SHP77 treated with DMSO at 0.1 percent for 48 hours (cell line): Measurements from ENCODE around the gene CSTF3.
"Not testable (repeated sequence)": the region's sequence is repeated elsewhere in the genome, so short reads cannot be mapped to it uniquely, and the experiment has no call there.

Experiments used
- DNase-seq: peaks from one replicate; lab custom pipeline; 2025; lab: John Stamatoyannopoulos, UW

Gene CSTF3

DNA sequence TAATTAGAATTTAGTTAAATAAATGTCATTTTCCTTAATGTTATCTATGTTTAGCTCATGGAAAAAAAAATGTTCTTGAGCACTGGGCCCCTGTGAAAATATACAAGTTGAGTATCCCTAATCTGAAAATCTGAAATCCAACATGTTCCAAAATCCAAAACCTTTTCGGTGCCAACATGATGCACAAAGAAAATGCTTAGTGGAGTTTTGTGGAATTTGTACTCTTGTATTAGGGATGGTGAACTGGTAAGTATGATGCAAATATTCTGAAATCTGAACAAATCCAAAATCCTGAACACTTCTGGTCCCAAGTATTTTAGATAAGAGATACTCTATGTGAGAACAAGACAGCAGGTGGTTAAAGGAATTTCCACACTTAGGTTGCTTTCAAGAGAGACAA, 77.4 kb downstream of the CSTF3 start:
- no peak for DNase-seq

DNA sequence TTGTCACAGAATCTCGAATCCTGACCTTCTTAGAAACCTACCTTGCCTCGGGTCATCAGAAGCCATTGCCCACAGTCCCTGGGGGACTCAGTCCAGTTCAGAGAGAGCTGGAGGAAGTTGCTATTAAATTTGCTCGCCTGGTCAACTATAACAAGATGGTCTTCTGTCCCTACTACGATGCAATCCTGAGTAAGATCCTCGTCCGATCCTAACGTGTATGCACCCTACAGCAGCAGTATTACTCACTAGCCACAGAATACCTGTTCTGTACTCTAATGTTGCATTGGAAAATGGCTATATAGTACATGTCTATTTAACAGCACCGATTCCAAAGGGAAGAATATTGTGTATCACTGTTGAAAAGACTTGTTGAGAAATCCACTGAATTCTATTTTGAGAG, 88.8 kb downstream of the CSTF3 start:
- DNase-seq: no peak

DNA sequence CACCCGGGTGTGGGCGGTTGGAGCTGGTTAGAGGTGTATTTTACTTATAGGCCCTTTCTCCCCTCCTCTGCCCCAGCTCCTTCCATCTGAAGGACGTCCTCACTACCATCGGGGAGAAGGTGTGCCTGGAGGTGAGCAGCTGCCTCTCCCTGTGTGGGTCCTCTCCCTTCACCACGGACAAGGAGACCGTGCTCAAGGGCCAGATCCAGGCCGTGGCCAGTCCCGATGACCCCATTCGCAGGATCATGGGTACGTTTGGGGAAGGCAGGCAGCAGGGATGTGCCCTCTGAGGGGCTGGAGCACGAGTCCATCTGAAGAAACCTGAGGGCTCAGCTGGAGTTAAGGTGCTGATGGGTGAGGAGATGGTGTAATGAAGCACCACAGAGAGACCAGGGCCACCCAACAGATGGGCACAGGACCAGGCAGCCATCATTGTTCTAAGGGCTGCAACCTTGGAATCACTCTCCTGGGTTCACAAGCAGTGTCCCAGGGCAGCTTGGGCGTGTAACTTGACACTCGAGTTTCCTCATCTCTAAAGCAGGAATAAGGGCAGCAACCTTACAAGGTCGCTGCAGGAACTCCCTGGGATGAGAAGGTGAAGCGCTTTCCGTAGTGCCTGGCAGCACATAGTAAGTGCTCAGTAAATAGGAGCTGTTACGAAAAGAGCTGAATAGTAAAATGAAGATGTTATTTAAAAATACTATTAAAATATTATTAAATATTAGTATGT, 92.5 kb downstream of the CSTF3 start:
- DNase-seq: no peak

DNA sequence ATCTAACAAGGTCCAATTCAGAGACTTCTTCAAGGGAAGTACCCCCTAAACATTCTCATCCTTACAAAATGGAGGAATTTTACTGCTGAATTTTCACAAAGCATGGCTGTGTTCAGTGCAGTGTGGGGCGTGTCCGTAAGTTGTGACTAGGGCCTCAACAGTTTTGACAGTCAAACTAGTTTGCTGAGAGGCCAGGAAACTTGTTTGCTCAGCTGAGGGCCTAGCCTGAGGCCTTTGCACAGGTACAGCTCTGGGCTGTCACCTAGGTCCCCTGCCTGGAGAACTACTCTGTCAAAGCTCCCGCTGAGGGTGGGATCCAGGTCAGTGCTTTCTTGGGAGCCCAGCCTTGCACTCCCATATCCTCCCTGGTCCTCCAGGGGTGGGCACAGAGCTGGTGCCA, 94.0 kb downstream of the CSTF3 start:
- DNase-seq: no peak

DNA sequence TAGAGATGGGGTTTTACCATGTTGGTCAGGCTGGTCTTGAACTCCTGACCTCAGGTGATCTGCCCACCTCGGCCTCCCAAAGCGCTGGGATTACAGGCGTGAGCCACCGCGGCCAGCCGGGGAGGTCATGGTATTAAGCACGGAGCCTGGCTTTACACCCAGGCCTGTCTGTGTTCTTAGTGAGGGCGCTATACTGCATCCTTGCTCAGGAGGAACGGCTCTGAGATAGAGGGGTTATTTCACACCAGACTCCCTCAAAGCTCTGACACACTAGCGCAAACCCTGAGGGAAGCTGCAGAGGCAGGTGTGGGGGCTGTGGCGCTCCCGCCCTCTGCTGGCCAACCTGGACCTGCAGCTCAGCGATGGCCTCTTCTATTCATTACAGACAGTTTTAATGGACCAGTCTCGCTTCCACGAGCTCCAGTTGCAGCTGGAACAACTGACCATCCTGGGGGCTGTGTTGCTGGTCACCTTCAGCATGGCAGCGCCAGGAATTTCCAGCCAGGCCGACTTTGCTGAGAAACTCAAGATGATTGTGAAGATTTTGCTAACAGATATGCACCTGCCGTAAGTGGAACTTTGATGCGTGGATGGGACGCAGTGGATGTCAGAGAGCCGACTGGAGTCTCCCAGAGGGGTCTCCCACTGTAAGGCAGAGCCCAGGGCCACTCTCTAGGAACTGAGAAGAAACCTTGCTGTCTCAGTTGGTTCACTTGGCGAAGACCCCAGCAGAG, 95.7 kb downstream of the CSTF3 start:
- DNase-seq: peak; percentile 41

DNA sequence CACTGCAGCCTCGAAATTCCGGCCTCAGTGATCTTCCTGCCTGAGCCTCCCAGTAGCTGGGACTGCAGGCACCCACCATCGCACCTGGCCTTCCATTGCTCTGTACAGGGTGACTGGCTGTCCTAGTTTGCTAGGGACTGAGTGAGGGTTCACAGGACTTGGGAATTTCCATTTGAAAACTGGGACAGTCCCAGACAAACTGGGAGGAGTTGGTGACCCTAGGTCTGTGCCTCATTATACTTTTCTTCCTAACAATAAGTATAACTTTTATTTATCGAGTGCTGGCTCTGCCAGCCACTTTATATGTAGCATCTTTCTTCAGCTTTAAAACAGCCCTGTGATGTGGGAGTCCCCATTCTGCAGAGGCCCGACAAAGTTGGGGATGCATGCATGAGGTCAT, 96.4 kb downstream of the CSTF3 start:
- no peak for DNase-seq

DNA sequence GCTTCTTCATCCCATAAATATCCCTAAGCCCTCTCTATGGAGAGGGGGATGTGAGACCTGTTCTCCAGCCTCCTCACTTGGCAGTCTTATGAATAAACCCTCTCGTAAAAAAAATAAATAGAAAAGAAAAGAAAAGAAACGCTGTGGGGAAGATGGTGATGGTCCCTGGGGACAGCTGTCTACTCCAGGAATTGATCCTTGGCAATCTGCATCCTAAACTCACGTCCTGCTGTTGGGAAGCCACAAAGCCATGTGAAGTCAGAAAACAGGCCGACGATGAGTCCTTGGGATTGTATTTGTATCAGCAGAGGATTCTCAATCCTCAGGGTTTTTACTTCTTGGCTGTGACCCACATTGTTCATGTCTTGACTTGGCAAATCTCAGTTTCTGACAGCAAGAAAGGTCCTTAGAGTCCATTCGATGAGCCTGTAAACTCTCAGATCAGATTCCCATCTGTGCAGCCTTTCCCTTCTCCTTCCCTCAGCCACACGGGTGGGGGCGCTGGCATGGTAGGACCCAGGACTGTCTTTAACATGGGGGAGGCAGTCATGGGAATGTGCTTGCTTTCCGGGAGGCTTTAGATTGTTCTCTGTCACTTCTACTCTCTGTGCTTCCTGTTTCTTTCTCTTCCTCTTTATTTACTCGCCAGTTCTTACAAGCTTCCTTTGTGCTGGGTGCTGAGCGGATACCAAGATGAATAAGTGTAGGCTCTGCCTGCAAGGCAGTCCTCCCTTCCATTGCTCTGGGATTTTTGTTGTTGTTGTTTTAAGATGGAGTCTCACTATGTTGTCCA, 97.1 kb downstream of the CSTF3 start:
- DNase-seq: no peak

DNA sequence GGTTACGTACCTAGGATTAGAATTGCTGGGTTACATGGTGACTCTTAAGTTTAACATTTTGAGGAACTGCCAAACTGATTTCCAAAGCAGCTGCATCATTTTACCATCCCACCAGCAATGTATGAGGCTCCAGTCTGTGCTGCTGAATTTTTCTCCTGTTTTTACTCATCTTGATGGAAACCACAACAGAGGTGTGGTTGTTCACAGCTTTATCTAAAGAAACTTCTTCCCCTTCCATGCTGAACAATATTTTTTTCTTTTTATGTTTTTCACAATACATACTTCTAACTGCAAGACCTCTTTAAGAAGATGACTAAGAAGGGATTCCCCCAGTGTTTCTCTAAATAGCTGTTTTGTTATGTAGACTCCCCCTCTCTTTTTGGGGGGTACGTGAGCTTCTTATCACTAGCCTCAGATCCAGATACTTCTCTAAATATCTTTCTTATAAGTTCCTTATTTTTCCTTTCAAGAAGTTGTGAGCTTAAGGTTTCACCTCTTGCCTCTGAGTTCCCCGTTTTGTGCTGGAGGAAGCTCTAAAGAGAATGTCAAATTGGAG, 97.9 kb downstream of the CSTF3 start:
- DNase-seq: no peak

DNA sequence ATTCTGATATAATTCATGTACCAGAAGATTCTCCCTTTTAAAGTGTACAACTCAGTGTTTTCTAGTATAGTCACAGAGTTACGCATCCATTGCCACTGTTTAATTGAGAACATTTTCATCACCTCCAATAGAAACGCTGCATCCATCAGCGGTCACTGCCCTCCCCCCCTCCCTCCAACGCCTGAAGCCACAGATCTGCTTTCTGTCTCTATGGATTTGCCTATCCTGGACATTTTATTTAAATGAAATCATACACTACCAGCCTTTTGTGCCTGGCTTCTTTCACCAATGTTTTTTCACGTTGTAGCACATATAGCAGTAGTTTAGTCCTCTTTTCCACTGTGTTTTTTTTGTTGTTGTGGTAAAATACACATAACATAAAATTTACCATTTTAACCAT, 99.1 kb downstream of the CSTF3 start:
- DNase-seq: no peak

DNA sequence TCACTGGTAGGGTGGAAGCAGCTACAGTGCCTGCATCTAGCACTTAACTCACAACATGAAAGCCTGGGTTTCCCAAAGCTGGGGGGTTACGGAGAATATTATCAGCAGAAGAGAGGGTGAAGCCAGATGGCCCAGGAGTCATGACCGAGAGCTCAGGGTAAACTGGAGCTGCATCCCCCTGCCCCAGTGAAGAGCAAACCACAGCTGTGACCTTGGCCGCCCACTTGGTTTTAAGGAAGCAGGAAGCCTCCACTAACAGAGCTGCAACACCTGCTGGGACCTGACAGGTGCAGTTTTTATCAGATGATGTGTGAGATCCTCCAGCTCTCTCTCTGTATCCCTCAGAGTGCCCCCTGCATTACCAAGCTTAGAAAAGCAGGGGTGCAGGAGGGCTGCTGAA, 101.0 kb downstream of the CSTF3 start:
- no peak for DNase-seq

DNA sequence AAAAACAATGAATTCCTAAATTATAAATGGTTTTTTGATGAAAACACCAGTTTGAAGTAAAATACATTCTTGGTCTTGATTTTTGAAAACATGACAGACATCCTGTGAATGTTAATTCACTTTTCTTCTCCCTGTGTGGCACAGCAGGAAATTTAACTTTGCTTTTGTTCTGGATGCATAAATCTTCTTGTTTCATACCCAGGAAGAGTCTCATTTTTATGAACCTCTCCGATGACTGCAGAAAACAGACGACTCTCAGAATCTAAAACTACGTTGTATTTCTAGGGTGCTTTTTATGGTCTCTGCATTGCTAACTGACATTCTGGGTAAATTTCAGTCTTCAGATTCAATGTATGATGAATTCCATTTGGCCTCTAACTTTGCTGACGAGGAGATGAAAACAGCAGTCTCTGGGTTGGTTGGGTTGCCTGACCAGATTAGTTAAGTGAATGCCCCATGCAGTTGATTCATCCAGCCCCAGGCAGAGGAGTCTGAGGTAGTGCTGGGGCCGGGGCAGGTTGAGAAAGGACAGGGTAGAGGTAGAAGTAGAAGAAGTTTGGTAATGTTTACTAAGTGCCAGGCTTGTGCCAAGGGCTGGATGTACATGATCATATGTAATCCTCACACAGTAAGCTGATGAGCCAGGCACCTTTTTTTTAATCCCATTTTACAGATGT, 101.8 kb downstream of the CSTF3 start:
- no peak for DNase-seq

DNA sequence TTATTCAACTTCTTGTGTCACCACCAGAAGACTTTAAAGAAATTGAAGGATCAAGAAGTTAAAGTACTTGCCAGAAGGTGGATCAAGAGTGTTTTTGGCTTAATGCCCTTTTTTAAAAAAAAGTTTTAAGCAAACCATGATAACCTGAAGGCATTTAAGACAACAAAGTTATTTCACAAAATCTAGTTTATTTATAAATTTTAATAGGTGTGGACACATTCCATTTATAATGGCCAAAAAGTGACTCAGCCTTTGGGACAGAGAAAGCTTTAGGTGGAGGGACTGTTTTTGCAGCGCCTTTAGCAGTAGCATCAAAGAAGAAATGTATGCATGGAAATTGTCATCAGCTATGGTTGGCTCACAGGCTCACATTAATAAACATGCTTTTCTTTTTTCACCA, 104.0 kb downstream of the CSTF3 start:
- DNase-seq: no peak

DNA sequence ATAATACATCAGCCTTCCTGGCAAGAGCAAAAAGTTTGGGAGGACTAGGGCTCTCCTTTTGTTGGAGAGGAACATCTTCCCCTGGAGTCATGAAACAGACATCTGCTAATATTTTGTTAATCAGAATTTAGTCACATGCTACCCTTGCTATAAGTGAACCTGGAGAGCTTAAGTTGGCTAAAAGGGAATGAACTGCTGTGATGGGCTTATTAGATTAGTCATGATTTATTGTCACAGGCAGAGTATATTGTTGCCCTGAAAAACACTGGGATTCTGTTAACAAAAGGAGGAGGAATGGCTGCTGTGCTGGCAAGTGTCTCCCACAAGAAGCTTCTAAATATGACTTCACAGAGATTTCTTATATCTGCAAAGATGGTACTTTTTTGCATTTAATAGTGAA, 105.9 kb downstream of the CSTF3 start:
- DNase-seq: no peak

DNA sequence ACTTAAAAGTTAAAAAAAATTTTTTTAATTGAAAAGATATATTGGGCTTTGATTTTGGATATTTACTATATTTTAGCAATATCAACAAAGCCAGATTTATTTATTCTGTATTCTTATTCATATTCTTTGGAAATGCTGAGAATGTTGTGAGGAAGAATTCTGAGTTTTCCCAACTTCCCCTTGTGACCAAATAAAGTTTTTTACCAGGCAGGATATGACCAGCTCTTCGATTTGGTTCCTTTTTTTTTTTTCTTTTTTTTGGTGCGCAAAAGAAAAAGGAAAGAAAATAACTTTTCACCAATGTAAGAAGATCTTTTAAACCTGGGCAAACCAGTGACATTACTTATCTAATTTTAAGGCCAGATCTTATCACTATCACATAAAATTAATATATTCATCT, 109.0 kb downstream of the CSTF3 start:
- no peak for DNase-seq

DNA sequence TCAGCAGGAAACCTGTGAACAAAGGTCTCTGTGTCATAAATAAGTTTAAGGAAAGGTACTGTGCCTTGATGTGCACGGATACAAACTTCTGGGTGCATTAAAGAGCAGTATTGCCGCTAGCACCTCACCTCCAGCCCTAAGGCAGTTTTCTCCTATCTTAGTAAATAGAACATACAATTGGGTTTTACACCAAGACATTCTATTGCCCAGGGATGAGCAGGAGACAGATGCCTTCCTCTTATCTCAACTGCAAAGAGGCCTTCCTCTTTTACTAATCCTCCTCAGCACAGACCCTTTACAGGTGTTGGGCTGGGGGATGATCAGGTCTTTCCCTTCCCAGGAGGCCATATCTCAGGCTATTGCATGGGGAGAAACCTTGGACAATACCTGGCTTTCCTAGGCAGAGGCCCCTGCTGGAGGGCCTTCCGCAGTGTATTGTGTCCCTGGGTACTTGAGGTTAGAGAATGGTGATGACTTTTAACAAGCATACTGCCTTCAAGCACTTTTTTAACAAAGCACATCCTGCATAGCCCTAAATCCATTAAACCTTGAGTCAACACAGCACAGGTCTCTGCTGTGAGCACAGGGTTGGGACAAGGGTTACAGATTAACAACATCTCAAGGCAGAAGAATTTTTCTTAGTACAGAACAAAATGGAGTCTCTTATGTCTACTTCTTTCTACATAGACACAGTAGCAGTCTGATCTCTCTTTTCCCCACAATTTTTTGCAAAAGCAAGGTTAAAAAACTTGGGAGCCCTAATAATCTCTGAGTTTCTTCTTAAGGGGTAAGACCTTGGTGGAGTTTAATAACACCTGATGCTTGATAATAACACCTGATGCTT, 111.5 kb downstream of the CSTF3 start:
- DNase-seq: not testable (repeated sequence)

DNA sequence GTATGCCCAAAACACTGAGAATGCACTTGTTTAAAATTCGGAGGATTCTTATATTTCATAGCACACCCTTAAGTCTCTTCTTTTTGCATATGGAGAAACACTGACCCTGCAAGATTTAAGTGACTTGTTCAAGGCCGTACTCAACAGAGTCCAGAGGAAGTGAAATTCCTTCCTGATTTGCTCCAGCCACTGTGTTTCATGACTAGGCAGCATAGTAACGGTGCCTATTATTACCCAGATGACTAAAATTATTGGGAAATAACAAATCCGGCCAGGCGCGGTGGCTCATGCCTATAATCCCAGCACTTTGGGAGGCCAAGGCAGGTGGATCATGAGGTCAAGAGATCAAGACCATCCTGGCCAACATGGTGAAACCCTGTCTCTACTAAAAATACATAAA, 112.6 kb downstream of the CSTF3 start:
- DNase-seq: not testable (repeated sequence)

DNA sequence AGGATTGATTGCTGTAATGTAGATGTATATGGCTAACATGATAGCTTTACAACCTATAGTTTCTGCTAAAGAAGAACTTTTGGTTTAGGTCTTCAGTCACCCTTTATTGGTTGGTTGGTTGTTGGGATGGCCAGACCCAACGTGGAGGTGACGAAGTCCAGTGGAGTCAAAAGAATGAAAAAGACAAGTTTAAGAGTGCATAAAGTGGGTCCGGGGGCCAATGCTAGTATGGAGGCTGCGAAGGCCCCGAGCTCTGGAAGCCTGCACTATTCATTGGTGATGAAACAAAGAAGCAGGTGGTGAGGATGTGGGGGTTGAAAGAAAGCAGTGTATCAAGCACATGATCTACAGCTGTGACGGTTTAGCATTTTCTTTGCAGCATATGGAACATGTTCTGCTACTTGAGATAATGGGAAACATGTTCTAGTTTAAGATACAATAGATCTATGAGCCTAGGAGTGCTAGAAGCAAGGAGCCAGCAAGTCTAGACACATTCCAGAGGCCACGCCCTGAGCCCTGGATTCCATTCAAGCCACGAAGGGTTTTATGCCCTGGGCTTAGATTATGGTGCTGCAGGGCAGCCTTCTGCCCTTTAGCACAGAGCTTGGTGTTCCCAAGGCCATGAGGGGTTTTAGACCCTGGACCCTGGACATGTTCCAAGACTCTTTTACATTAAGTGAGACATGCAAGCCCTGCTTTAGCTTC, 115.6 kb downstream of the CSTF3 start:
- DNase-seq: no peak

DNA sequence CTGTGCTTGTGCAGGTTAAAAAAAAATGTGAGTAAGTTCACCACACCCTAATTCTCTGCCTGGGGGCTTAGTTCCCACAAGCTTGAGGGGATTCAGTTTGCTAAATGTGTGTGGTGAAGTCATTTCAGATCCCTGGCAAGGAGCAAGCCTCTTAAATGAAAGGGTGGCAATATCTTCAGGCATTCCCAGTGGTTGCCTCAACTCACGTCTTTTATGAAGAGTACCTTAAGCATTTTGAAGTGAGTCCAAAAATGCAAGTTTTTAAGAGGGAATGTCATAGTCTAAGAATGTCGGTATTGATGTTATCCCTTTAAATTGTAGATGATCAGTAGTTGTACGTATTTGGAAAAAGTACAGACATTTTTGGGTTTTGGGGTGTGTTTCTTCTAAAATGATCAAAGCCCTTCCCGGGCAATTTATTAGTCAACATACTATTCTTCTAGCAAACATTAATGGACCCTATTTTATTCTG, 117.0 kb downstream of the CSTF3 start:
- no peak for DNase-seq

DNA sequence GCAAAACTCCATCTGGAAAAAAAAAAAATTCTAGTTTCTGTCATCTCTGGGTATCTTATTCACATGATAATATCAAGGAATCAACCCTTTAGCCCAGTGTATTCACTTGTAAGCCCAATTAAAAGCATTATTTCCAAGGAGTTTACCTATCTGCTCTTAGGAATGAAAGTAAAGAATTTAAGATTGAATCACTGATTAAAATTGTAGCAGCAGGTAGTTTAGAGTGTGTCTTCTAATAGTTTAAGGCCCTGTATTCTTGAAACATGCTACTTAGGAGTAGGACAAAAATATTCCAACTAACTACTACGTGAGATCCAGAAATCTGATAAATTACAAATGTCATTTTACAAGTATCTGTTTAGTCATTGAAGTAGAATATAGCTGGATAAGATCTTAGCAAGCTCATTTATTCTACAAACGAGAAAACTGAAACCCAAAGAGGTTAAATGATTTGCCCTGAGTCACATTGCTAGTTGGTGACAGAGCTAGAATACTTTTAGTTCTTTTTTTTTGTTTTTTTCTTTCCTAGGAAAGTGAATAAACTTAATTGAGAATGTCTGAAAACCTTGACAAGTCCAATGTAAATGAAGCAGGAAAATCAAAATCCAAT, 118.0 kb downstream of the CSTF3 start:
- no peak for DNase-seq

DNA sequence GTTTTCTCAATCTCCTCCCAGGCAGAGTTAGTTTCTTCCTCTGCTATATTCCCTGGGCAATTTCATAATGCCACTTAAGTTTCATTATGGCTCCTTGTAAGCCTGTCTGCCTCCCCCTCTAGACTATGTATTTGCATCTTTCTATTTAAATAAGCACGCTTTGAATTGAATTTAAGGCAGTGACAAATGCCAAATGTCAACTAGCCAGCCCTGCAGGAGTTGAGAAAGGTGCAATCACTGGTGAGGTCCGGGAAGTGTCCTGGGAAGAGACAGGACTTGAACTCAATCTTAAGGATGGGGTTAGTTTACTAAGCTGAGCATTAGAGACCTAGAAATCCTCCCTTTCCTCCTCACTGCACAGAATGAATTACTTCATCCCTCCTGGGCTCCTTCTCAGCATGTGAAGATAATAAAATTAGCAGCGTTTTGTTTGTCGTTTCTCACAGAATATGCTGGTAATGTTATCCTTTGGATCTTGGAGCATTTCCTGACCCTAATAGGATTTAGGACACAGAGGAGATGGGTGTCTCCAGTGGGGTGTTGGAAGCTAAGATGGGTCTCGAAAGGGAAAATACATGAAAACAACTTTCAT, 120.3 kb downstream of the CSTF3 start:
- no peak for DNase-seq
